ENCODE measurements around the gene MKNK2. TPM values are rescaled to one million over a fixed set of nuclear protein-coding genes. Genes with fewer than 3 reads are reported as not detected.

The MKNK2 gene
- total and polyA plus RNA-seq, 10 of the 15 experiments (the other 5 are each of a cell fraction or from before 2014, with no cell fraction given) = 9.6 to 365 (median 69.9) TPM

GRCh38 chr19:2022289-2022688, 28.8 kb downstream of the MKNK2 start (continued):
- no peak for TF ChIP-seq HSF1 (IDR thresholded peaks at IDR 0.05; ENCODE audit: low read depth, low read length)
- TF ChIP-seq, protein P1, sequence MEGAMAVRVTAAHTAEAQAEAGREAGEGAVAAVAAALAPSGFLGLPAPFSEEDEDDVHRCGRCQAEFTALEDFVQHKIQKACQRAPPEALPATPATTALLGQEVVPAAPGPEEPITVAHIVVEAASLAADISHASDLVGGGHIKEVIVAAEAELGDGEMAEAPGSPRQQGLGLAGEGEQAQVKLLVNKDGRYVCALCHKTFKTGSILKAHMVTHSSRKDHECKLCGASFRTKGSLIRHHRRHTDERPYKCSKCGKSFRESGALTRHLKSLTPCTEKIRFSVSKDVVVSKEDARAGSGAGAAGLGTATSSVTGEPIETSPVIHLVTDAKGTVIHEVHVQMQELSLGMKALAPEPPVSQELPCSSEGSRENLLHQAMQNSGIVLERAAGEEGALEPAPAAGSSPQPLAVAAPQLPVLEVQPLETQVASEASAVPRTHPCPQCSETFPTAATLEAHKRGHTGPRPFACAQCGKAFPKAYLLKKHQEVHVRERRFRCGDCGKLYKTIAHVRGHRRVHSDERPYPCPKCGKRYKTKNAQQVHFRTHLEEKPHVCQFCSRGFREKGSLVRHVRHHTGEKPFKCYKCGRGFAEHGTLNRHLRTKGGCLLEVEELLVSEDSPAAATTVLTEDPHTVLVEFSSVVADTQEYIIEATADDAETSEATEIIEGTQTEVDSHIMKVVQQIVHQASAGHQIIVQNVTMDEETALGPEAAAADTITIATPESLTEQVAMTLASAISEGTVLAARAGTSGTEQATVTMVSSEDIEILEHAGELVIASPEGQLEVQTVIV (IDR thresholded peaks at IDR 0.05; ENCODE audit: borderline replicate concordance, partially characterized antibody) = no peak
- TF ChIP-seq ZZZ3 (IDR thresholded peaks at IDR 0.05; ENCODE audit: control insufficient read depth, insufficient read length, low read depth) = no peak
- no peak for TF ChIP-seq MYB (IDR thresholded peaks at IDR 0.05; ENCODE audit: borderline replicate concordance, low read depth, low read length)
- no peak for TF ChIP-seq PAX8 (IDR thresholded peaks at IDR 0.05)
- TF ChIP-seq SMAD1 (IDR thresholded peaks at IDR 0.05; ENCODE audit: low read depth, partially characterized antibody) = no peak
- no peak for TF ChIP-seq POU2F2 (IDR thresholded peaks at IDR 0.05; ENCODE audit: borderline replicate concordance, low read depth, low read length)
- TF ChIP-seq MEF2B (IDR thresholded peaks at IDR 0.05; ENCODE audit: partially characterized antibody, poor library complexity, severe bottlenecking) = no peak
- no peak for TF ChIP-seq ETV6 (conservative IDR thresholded peaks at IDR 0.05 in 1 of 2, IDR thresholded peaks at IDR 0.05 in 1 of 2; ENCODE audit: borderline replicate concordance in 1 of 2, low read depth in 1 of 2)
- no peak for TF ChIP-seq SMAD5 (IDR thresholded peaks at IDR 0.05; ENCODE audit: low read depth)
- TF ChIP-seq FOXM1 (IDR thresholded peaks at IDR 0.05; ENCODE audit: low read depth, low read length) = no peak
- no peak for TF ChIP-seq GATAD2B (conservative IDR thresholded peaks at IDR 0.05; ENCODE audit: low read depth)
- no peak for TF ChIP-seq REST (IDR thresholded peaks at IDR 0.05; ENCODE audit: low read depth, low read length)
